GM19035 (cell line): Measurements from ENCODE around the gene DNAJB4.

Experiments used
- ATAC-seq: cut with Tn5 transposase; IDR thresholded peaks from one replicate; pipeline ENCODE4 v1.9.1; 2021; ENCODE audit not compliant: unreplicated experiment

The DNAJB4 gene

GRCh38 chr1:78036450-78036849 lies 31.7 kb downstream of the DNAJB4 start:
- ATAC-seq: no peak

GRCh38 chr1:78038071-78038470 lies 33.3 kb downstream of the DNAJB4 start:
- no peak for ATAC-seq

- no peak for ATAC-seq
Measured at GRCh38 chr1:78038491-78038939, 33.8 kb downstream of the DNAJB4 start.

GRCh38 chr1:78040484-78041089 lies 35.8 kb downstream of the DNAJB4 start:
- no peak for ATAC-seq

GRCh38 chr1:78043436-78043835 lies 38.7 kb downstream of the DNAJB4 start:
- ATAC-seq: no peak

GRCh38 chr1:78044796-78045562 lies 40.2 kb downstream of the DNAJB4 start:
- ATAC-seq: no peak

- no peak for ATAC-seq
Measured at GRCh38 chr1:78045563-78045925, 40.8 kb downstream of the DNAJB4 start.

- no peak for ATAC-seq
Measured at GRCh38 chr1:78045926-78046778, 41.4 kb downstream of the DNAJB4 start, which contains the start of gene GIPC2. GIPC2 (plus strand) TSS chr1:78045966; CDS start chr1:78046095, 129 bp downstream.

- no peak for ATAC-seq
Measured at GRCh38 chr1:78047106-78047505, 42.4 kb downstream of the DNAJB4 start.

GRCh38 chr1:78047631-78048030 lies 42.9 kb downstream of the DNAJB4 start:
- no peak for ATAC-seq

- no peak for ATAC-seq
Measured at GRCh38 chr1:78048446-78048845, 43.7 kb downstream of the DNAJB4 start.

- no peak for ATAC-seq
Measured at GRCh38 chr1:78049396-78049795, 44.7 kb downstream of the DNAJB4 start.

- ATAC-seq: no peak
Measured at GRCh38 chr1:78051005-78051404, 46.3 kb downstream of the DNAJB4 start.

- no peak for ATAC-seq
Measured at GRCh38 chr1:78052685-78053405, 48.1 kb downstream of the DNAJB4 start.

- ATAC-seq: no peak
Measured at GRCh38 chr1:78053498-78053897, 48.8 kb downstream of the DNAJB4 start.

GRCh38 chr1:78054559-78054958 lies 49.8 kb downstream of the DNAJB4 start:
- no peak for ATAC-seq

- ATAC-seq: no peak
Measured at GRCh38 chr1:78054972-78055371, 50.2 kb downstream of the DNAJB4 start.

GRCh38 chr1:78055565-78056132 lies 50.9 kb downstream of the DNAJB4 start:
- ATAC-seq: no peak

GRCh38 chr1:78058670-78059069 lies 53.9 kb downstream of the DNAJB4 start:
- ATAC-seq: no peak

- peak; percentile 88 for ATAC-seq
Measured at GRCh38 chr1:78060857-78061563, 56.3 kb downstream of the DNAJB4 start.
